AG04450 (cell line): Measurements from ENCODE around the gene NR1I2. TPM values are rescaled to one million over a fixed set of nuclear protein-coding genes. Genes with fewer than 3 reads are reported as not detected.

ENCODE experiments used
- CTCF ChIA-PET: fragments of 300-600, 350-600 bp; formaldehyde crosslinking; extraction: SDS; loops from one replicate; lab custom pipeline; 2022; ENCODE audit warnings: antibody characterized with exemption, inconsistent platforms; lab: Charles Lee
- POLR2A ChIA-PET: fragments of 350-600 bp; formaldehyde crosslinking; extraction: SDS; loops from one replicate; lab custom pipeline; 2021; ENCODE audit warnings: antibody characterized with exemption, inconsistent platforms; lab: Yijun Ruan, JAX
- DNase-seq: peaks from one replicate; pipeline ENCODE4 v3.0.0-alpha.2; 2011; ENCODE audit warnings: low read depth, low spot score
- H3K27ac ChIP-seq: one replicate; pipeline ENCODE4 v1.5.1; 2012; ENCODE audit warnings: low read depth, low read length, control low read depth
- H3K27me3 ChIP-seq: one replicate; pipeline ENCODE4 v1.6.0; 2012; ENCODE audit warnings: low read length; ENCODE audit not compliant: control insufficient read depth, insufficient read depth
- H3K4me3 ChIP-seq: 2 replicates; pipeline ENCODE4 v1.5.1; 2011; ENCODE audit warnings: mild to moderate bottlenecking, low read depth, low read length, control low read depth
- H3K9me3 ChIP-seq: 2 replicates; pipeline ENCODE4 v1.5.1; 2012; ENCODE audit warnings: low read length; ENCODE audit not compliant: control insufficient read depth, insufficient read depth
- polyA plus RNA-seq: library from polyadenylated mRNA; depleted of rRNA; stranded (reverse); fragments of >200 nt; gene quantifications from 2 replicates; pipeline ENCODE4 v1.2.3, GENCODE V29; 2011; rRNA removed
- TF ChIP-seq, protein P1 (sequence below): IDR thresholded peaks from 2 replicates; pipeline ENCODE4 v1.5.1; 2011; ENCODE audit warnings: low read depth, low read length, control low read depth, inconsistent platforms

Gene NR1I2
- polyA plus RNA-seq, 1 experiment: not detected

DNA sequence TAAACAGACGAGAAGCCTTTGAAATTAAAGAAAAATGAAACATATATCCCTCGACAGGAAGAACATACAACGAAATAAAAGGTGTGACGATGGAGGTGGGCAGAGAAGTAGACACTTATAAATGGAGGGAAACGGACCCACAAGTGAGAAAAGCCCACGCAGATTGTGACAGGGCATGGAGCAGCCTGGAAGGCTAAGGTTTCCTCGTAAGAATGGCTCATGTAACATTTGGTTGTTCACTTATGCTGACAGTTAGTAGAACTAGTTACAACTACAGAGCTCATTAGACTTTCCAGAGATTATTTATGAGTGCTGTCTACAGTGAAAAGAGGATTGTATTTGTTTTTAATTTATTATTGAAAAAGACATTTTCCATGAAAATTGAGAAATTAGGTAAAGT, 82.6 kb downstream of the NR1I2 start:
- no peak overlapping the region for H3K4me3 ChIP-seq
- TF ChIP-seq, protein P1, sequence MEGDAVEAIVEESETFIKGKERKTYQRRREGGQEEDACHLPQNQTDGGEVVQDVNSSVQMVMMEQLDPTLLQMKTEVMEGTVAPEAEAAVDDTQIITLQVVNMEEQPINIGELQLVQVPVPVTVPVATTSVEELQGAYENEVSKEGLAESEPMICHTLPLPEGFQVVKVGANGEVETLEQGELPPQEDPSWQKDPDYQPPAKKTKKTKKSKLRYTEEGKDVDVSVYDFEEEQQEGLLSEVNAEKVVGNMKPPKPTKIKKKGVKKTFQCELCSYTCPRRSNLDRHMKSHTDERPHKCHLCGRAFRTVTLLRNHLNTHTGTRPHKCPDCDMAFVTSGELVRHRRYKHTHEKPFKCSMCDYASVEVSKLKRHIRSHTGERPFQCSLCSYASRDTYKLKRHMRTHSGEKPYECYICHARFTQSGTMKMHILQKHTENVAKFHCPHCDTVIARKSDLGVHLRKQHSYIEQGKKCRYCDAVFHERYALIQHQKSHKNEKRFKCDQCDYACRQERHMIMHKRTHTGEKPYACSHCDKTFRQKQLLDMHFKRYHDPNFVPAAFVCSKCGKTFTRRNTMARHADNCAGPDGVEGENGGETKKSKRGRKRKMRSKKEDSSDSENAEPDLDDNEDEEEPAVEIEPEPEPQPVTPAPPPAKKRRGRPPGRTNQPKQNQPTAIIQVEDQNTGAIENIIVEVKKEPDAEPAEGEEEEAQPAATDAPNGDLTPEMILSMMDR: no peak
- H3K9me3 ChIP-seq: no peaks in the 10 kb centered on the region
- H3K27me3 ChIP-seq: no peaks in the 10 kb centered on the region
- CTCF ChIA-PET: no interaction called here
- DNase-seq: no peak
- no peak overlapping the region for H3K27ac ChIP-seq
- POLR2A ChIA-PET: no interaction called here

Other genes starting within 250 kb of the NR1I2 start
- not detected in 2 replicates for gene CD80, start 222.5 kb upstream of the NR1I2 start, polyA plus RNA-seq
- gene ADPRH, start 202.6 kb upstream of the NR1I2 start, polyA plus RNA-seq: 0.35 and 0.36 TPM in 2 replicates
- not detected in 2 replicates for gene PLA1A, start 184.2 kb upstream of the NR1I2 start, polyA plus RNA-seq
- 0.38 and 0.43 TPM in 2 replicates for gene POPDC2, start 121.5 kb upstream of the NR1I2 start, polyA plus RNA-seq
- gene COX17, start 104.7 kb upstream of the NR1I2 start, polyA plus RNA-seq: 19.2 and 20.0 TPM in 2 replicates
- gene CFAP91, start 79.1 kb upstream of the NR1I2 start, polyA plus RNA-seq: not detected in 2 replicates